ENCODE measurements around the gene SETD1A.
A peak's percentile ranks its signal among the peaks of the same experiment; 100 is the strongest.

The SETD1A gene

DNA sequence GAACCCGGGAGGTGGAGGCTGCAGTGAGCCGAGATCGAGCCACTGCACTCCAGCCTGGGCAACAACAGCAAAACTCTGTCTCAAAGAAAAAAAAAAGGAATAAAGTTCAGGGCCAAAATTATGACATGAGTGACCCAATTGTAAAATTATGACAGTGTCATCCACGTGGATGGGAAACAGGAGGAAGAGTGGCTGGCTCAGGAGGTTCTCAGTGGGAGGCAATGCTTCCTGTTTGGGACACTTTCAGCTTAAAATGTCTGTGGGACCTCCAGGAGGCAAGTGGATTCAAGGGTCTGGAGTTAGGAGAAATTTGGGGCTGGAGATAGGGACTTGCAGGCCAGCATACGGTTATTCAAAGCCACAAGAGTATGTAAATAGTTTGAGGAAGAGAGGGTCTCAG lies 67.8 kb downstream of the SETD1A start:
- no peak for DNase-seq

DNA sequence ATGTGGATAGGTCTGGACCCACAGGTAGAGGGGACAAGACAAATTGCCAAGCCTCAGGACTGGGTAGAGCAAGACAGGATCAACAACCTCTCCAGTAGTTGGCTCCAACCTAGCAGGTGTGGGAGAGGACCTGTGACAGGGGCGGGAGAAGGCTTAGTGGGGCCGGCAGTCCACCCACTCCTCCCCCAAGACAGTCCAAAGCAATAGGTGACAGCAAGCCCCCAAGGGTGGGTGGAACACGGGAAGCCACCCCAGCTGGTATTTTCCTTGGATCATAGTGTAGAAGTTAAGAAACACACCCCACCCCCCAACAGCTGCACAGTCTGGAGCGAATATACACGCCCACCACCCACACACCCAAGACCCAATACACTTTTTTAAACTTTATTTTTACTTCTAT lies 71.7 kb downstream of the SETD1A start:
- no peak for DNase-seq

DNA sequence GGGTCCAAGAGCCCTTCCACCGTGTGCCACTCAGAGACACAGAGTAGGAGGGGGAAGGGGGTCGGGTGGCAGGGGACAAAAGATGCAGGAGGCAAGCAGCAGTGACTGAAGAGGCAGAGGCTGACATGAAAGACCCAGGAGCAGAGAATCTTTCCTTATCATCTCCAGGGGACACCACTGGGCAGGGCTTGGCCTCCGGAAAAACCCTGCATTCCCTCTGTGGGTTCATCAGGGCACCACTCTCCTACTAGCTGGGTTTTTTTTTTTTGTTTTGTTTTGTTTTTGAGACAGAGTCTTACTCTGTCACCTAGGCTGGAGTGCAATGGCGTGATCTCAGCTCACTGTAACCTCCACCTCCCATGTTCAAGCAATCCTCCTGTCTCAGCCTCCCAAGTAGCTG lies 73.7 kb downstream of the SETD1A start:
- no peak for DNase-seq

DNA sequence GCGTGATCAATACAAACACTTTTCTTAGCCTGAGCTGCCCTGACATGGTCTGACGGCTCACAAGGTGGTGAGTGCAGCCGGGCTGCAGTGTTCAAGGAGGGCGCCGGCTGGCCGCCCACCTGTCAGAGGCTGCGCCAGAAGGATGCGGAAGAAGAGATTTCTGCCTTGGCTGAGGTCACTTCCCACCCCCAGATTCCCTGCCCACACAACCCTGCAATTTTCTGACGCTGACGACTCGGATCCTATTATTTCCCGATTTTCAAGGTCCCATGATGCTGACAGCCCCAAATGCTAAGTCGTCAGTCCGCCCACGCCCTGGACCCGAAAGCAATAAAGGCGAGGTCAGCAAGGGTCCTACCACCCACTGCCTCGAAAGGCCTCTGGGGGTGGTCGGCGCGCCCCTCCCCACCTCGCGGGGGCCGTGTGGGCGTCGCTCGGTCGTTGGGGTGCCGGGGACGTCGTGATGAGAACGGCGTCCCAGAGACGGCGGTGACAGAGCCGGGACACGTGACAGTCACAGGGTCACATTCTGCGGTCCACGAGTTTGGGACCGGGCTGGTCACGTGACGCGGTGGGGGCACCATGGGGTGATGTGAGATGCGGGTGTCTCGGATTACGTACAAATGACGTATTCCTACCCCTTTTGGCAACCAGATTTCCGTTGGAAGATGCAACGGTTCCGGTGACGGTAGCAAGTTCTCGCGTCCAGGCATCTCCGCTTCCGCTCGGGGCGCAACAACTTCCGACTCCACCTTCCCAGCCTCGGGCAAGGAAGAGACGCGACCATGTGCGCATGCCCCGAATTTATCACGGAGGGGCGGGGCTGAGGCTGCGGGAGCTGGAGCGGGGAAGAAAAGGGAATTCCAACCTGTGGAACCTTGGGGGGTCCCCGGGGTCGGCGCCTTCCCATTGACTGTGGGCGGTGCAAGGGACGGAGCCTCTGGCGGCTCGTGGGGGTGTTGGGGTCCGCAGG lies 75.5 kb downstream of the SETD1A start, which contains the start of gene STX4:
TSS of gene STX4 (plus strand) at position 823 of the 973 bp plus-strand sequence. CDS start 248 bp downstream, outside the sequence.
- peak; percentile 90 to 93 (median 92) for DNase-seq

DNA sequence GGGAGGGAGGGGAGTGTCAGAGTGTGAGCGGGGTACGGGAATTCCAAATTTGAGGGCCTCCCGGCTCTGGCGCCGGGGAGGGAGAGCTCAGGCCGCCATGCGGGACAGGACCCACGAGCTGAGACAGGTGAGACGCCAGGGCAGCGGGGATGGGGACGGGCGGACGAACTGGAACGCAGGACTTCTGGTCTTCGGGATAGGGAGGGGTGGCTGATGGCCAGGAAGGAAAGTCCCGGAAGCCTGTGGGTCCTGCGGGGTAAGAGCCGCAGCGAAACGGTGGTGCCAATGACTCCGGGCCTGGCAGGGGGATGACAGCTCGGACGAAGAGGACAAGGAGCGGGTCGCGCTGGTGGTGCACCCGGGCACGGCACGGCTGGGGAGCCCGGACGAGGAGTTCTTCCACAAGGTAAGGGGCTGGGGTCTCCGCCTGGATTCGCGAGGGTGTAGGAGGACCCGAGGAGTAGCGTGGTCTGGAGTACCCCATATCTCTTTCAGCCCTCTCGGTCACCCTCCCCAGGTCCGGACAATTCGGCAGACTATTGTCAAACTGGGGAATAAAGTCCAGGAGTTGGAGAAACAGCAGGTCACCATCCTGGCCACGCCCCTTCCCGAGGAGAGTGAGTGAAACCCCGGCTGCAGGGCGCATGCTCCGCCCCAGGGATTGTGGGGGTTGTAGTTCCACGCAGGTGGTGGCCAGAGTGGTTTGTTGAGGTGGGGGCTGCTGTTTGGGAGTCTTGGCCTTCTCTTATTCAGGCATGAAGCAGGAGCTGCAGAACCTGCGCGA lies 76.3 kb downstream of the SETD1A start:
- DNase-seq: peak; percentile 62 to 81 (median 69)

All from activated naive CD4-positive, alpha-beta T cell (primary cell).